ENCODE data around the gene NIPAL1. TPM values are rescaled to one million over a fixed set of nuclear protein-coding genes. Genes with fewer than 3 reads are reported as not detected.

The NIPAL1 gene
- total and polyA plus RNA-seq, 11 donors: 0.05 to 0.92 (median 0.31) TPM; not detected in 2

DNA sequence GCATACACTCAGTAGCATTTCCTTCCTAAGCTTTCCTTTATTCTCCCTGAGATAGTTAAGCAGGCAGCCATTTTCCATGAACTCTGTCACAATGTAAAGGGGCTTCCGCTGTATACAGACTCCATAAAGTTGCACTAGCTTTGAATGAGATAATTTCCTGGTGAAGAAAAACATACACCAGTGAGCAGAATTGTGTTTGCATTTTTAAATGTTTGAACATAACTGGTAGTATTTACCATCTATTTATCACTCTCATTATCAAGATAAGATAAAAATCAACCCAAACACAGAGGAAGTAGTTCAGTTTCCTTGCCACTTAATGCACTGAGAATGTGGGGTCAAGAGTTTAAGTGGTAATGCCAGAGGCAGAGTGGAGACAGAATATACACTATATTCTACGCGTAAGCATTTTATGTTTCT is 63.4 kb downstream of the NIPAL1 start:
- ATAC-seq: no peak
- intact Hi-C loops (cut with DNase I): loop anchor here in 4 of 10 donors (5.0 to 10.0 kb wide), 4 partner anchors 145 to 415 kb away; no protein-coding TSS in a partner anchor
- WGBS, 4 donors: 74 to 90% (median 87%) methylated on average over 3 of the region's 3 CpGs

DNA sequence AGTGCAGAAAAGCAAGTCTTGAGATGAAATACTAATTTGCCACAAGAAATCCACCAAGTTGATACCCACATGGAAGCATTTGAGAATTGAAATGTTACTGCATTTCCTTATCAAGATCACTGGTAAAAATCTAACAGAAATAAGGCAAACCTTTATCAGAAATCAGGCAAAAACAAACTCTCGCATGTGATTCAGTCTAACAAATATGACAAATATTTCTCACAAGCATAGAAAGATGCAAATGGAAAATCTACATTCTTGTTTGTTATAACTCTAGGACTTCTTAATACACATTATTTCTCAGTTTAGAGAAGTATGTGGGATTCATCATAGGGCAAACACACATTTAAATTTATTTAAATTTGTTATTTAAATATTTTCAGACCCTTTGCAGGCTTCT is 64.6 kb downstream of the NIPAL1 start:
- Histone ChIP-seq H3K9me3 (no peaks in the 10 kb centered on the region), H3K27me3 (no peaks in the 10 kb centered on the region), H3K27ac (no peak overlapping the region), H3K36me3 (no peaks in the 10 kb centered on the region), H3K4me1 (no peaks in the 10 kb centered on the region), H3K4me3 (no peak overlapping the region)
- TF ChIP-seq, protein P1, sequence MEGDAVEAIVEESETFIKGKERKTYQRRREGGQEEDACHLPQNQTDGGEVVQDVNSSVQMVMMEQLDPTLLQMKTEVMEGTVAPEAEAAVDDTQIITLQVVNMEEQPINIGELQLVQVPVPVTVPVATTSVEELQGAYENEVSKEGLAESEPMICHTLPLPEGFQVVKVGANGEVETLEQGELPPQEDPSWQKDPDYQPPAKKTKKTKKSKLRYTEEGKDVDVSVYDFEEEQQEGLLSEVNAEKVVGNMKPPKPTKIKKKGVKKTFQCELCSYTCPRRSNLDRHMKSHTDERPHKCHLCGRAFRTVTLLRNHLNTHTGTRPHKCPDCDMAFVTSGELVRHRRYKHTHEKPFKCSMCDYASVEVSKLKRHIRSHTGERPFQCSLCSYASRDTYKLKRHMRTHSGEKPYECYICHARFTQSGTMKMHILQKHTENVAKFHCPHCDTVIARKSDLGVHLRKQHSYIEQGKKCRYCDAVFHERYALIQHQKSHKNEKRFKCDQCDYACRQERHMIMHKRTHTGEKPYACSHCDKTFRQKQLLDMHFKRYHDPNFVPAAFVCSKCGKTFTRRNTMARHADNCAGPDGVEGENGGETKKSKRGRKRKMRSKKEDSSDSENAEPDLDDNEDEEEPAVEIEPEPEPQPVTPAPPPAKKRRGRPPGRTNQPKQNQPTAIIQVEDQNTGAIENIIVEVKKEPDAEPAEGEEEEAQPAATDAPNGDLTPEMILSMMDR (IDR thresholded peaks at IDR 0.05): no peak
- TF ChIP-seq POLR2A (IDR thresholded peaks at IDR 0.05): no peak
- intact Hi-C loops (cut with DNase I): loop anchor here in 4 of 10 donors (5.0 to 10.0 kb wide), 4 partner anchors 146 to 416 kb away; no protein-coding TSS in a partner anchor
- ATAC-seq (no peak), DNase-seq (no peak)
- 63 to 85% (median 69%) methylated on average over 1 of the region's 1 CpG for WGBS, 4 donors

More for the DNA sequence above, 63.4 kb downstream of the NIPAL1 start:
- Histone ChIP-seq H3K4me3 (no peak overlapping the region), H3K9me3 (no peaks in the 10 kb centered on the region), H3K4me1 (no peaks in the 10 kb centered on the region), H3K27me3 (no peaks in the 10 kb centered on the region), H3K36me3 (no peaks in the 10 kb centered on the region), H3K27ac (no peak overlapping the region)
- no peak for DNase-seq
- TF ChIP-seq, protein P1 (IDR thresholded peaks at IDR 0.05): no peak

DNA sequence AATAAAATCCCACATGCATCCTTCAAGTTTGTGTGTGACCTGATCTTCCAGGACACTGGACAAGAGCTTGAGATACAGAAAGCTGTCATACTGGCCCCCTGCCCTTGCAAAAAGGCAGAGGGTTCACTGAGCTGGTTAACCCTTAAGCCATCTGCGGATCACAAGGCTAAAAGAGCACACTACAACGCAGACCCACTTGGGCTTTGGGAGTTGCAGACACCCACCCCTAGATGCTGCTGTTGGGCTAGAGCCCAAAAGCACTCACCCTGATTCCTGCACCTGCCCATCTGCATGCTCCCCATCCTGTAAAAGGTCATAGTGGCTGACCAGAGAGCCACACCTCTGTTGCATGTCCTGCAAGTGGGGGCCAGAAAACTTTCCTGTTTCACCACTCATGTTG is 66.4 kb downstream of the NIPAL1 start:
- ATAC-seq: no peak
- H3K4me3 ChIP-seq: no peak overlapping the region
- WGBS, 4 donors: 70 to 86% (median 78%) methylated on average over 1 to 2 of the region's 2 CpGs

DNA sequence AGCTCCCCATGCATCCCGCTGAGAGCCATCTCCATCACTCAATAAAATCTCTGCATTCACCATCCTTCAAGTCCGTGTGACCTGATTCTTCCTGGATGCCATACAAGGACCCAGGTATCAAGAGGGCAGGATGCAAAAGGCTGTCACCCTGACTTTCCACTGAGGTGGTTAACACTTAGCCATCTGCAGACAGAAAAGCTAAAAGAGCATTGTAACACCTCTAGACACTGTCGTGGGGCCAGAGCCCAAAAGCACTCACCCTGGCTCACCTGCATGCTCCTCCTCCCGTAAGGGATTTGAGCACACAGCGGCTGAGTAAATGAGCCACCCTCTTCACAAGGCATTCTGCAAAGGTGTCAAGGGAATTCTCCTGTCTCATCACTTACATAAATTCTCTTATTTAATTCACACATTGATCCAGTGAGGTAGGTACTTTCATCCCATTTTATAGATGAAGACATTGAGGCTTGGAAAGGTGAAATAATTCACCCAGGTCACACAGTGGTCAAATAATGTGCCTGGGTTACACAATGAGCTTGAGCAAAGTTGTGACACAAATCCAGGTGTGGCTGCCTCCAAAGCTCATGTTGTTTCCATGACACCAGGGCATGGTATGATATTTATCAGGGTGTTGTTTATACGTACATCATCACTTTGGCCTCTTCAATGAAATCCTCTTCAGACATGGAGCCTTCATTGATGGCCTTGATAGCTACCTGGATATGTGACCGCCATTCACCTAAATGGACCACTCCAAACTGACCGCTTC is 69.4 kb downstream of the NIPAL1 start:
- intact Hi-C loops (cut with DNase I): loop anchor here (2.0 to 10.0 kb wide), 9 partner anchors 69 to 421 kb away; partner anchors contain the start of genes CNGA1 (in 4 of the 10) and NIPAL1 (in 4 of the 10)
- no peaks in the 10 kb centered on the region for H3K27me3 ChIP-seq
- H3K27ac ChIP-seq: no peak overlapping the region
- TF ChIP-seq, protein P1 (IDR thresholded peaks at IDR 0.05): no peak
- no peak for TF ChIP-seq POLR2A (IDR thresholded peaks at IDR 0.05)
- no peaks in the 10 kb centered on the region for H3K4me1 ChIP-seq
- DNase-seq (no peak), ATAC-seq (no peak)
- H3K4me3 ChIP-seq: no peak overlapping the region
- H3K9me3 ChIP-seq: no peaks in the 10 kb centered on the region
- 64 to 66% (median 65%) methylated on average over 8 of the region's 8 CpGs for WGBS, 4 donors
- no peaks in the 10 kb centered on the region for H3K36me3 ChIP-seq

More for the DNA sequence above, 66.4 kb downstream of the NIPAL1 start:
- intact Hi-C loops (cut with DNase I): loop anchor here in 4 of 10 donors (5.0 to 10.0 kb wide), 4 partner anchors 148 to 418 kb away; no protein-coding TSS in a partner anchor
- no peaks in the 10 kb centered on the region for H3K4me1 ChIP-seq
- no peaks in the 10 kb centered on the region for H3K9me3 ChIP-seq
- H3K27ac ChIP-seq: no peak overlapping the region
- TF ChIP-seq, protein P1 (IDR thresholded peaks at IDR 0.05): no peak
- TF ChIP-seq POLR2A (IDR thresholded peaks at IDR 0.05): no peak
- no peaks in the 10 kb centered on the region for H3K27me3 ChIP-seq
- H3K36me3 ChIP-seq: no peaks in the 10 kb centered on the region
- DNase-seq: no peak
